Skeletal muscle satellite cell (primary cell): ENCODE data around the gene TBXA2R.
"Not testable (repeated sequence)": the region's sequence is repeated elsewhere in the genome, so short reads cannot be mapped to it uniquely, and the experiment has no call there.

Experiments used
- H3K27me3 ChIP-seq: 2 replicates; pipeline ENCODE4 v1.7.0; 2013; ENCODE audit warnings: low read length; ENCODE audit not compliant: control insufficient read depth, insufficient read depth
- H3K36me3 ChIP-seq: 2 replicates; pipeline ENCODE4 v1.7.0; 2013; ENCODE audit warnings: mild to moderate bottlenecking, control low read depth, low read length; ENCODE audit not compliant: insufficient read depth
- H3K4me1 ChIP-seq: 2 replicates; pipeline ENCODE4 v1.7.0; 2013; ENCODE audit warnings: low read length; ENCODE audit not compliant: control insufficient read depth, insufficient read depth
- H3K4me2 ChIP-seq: 2 replicates; pipeline ENCODE4 v1.7.0; 2013; ENCODE audit warnings: mild to moderate bottlenecking, low read length
- H3K4me3 ChIP-seq: 2 replicates; pipeline ENCODE4 v1.7.0; 2013; ENCODE audit warnings: low read length
- H3K9ac ChIP-seq: 2 replicates; pipeline ENCODE4 v1.7.0; 2013; ENCODE audit warnings: mild to moderate bottlenecking, low read depth, low read length, moderate library complexity
- H3K9me3 ChIP-seq: replicated peaks from 2 replicates; pipeline ENCODE4 v1.7.0; 2013; ENCODE audit warnings: mild to moderate bottlenecking, control low read depth, low read length

Gene TBXA2R

DNA sequence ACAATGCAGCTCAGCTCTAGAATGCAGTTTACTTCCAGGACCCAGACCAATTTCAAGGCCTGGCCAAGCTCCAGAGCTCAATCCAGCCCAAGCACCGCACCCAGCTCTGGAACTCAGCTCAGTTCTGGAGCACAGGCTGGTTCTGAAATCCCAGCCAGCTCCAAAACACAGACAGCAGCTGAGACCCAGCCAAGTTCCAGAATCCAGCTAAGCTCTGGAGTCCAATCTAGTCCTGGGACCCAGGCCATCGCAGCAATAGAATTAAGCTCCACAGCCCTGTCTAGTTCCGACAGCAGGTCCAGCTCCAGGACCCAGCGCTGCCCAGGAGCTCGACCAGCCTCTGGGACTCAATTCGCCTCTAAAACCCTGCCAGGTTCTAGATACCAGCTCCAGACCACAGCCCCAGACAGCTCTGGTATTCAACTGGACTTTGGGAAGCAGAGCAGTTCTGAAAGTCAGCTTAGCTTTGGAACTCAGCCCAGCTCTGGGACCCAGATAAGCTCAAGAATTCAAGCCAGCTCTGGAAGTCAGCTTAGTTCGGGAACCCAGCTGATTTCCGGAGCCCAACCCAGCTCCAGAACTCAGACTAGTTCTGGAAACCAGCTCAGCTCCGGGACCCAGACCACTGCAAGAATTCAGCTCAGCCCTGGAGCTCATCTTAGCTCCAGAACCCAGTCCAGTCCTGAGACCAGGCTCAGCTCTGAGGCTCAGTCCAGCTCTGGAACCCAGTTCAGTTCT lies 14.6 kb downstream of the TBXA2R start:
- no peaks in the 10 kb centered on the region for H3K36me3 ChIP-seq
- H3K9me3 ChIP-seq = no peaks in the 10 kb centered on the region
- H3K4me2 ChIP-seq = no peak overlapping the region
- no peak overlapping the region for H3K4me3 ChIP-seq
- H3K4me1 ChIP-seq = no peaks in the 10 kb centered on the region
- H3K27me3 ChIP-seq = peaks cover 28% of the 10 kb centered on the region
- H3K9ac ChIP-seq = no peak overlapping the region

GRCh38 chr19:3590991-3591659 lies 15.6 kb downstream of the TBXA2R start:
- H3K4me1 ChIP-seq = no peaks in the 10 kb centered on the region
- no peaks in the 10 kb centered on the region for H3K36me3 ChIP-seq
- no peak overlapping the region for H3K4me2 ChIP-seq
- no peaks in the 10 kb centered on the region for H3K9me3 ChIP-seq
- H3K27me3 ChIP-seq = peaks cover 37% of the 10 kb centered on the region
- no peak overlapping the region for H3K4me3 ChIP-seq
- H3K9ac ChIP-seq = no peak overlapping the region

DNA sequence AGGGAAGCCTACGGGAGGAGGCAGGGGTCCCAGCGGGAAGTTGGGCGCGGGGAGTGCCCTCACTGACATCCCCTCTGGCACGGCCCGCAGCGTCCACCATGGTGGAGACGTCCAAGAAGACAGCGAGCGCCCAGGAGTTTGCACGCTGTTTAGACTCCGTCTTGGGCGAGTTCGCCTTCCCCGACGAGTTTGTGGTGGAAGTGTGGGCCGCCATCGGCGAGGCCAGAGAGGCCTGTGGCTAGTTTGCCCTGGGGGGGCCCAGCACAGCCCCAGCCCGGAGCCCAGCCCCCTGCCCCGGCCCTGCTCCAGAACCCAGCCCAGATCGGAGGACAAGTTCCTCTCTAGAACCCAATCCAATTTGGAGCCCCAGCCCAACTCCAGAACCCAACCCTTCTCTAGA lies 16.7 kb downstream of the TBXA2R start:
- H3K36me3 ChIP-seq = no peaks in the 10 kb centered on the region
- no peak overlapping the region for H3K4me3 ChIP-seq
- H3K9me3 ChIP-seq = no peaks in the 10 kb centered on the region
- no peak overlapping the region for H3K9ac ChIP-seq
- H3K4me2 ChIP-seq = no peak overlapping the region
- peaks cover 6% of the 10 kb centered on the region for H3K4me1 ChIP-seq
- peaks cover 47% of the 10 kb centered on the region for H3K27me3 ChIP-seq

GRCh38 chr19:3589439-3589838 lies 17.2 kb downstream of the TBXA2R start:
- H3K4me3 ChIP-seq = no peak overlapping the region
- H3K4me2 ChIP-seq = no peak overlapping the region
- no peak overlapping the region for H3K9ac ChIP-seq
- H3K4me1 ChIP-seq = peaks cover 6% of the 10 kb centered on the region
- no peaks in the 10 kb centered on the region for H3K36me3 ChIP-seq
- no peaks in the 10 kb centered on the region for H3K9me3 ChIP-seq
- peaks cover 48% of the 10 kb centered on the region for H3K27me3 ChIP-seq

DNA sequence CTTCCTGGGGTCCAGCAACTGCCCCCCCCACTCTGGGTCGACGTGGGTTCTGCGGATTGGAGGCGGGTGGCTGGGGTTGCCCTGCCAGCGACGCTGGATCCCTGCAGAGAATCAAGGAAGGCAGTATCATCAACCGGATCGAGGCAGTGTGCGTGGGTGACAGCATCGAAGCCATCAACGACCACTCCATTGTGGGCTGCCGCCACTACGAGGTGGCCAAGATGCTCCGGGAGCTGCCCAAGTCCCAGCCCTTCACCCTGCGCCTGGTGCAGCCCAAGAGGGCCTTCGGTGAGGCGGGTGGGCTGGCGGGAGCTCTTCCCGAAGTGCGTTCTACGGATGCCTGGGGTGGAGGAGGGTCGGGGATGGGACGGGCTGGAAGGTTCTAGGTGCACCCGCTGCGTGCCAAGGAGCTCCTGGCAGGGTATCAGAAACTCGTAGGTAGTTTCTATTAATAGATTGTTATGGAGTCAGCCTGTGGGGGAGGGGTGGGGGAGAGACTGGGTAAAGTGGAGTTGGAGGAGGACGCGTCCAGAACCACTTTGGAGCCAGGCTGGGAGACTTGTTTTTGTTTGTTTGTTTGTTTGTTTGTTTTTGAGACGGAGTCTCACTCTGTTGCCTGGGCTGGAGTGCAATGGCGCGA lies 19.8 kb downstream of the TBXA2R start:
- H3K9me3 ChIP-seq = no peaks in the 10 kb centered on the region
- H3K4me3 ChIP-seq = no peak overlapping the region
- H3K4me1 ChIP-seq = peaks cover 6% of the 10 kb centered on the region
- peaks cover 33% of the 10 kb centered on the region for H3K27me3 ChIP-seq
- no peaks in the 10 kb centered on the region for H3K36me3 ChIP-seq
- H3K9ac ChIP-seq = no peak overlapping the region
- no peak overlapping the region for H3K4me2 ChIP-seq

- Histone ChIP-seq H3K9ac (no peak overlapping the region), H3K36me3 (no peaks in the 10 kb centered on the region), H3K4me1 (peaks cover 6% of the 10 kb centered on the region), H3K27me3 (peaks cover 27% of the 10 kb centered on the region), H3K4me2 (no peak overlapping the region), H3K4me3 (no peak overlapping the region), H3K9me3 (no peaks in the 10 kb centered on the region)
Observed at GRCh38 chr19:3586127-3586626, 20.5 kb downstream of the TBXA2R start.

DNA sequence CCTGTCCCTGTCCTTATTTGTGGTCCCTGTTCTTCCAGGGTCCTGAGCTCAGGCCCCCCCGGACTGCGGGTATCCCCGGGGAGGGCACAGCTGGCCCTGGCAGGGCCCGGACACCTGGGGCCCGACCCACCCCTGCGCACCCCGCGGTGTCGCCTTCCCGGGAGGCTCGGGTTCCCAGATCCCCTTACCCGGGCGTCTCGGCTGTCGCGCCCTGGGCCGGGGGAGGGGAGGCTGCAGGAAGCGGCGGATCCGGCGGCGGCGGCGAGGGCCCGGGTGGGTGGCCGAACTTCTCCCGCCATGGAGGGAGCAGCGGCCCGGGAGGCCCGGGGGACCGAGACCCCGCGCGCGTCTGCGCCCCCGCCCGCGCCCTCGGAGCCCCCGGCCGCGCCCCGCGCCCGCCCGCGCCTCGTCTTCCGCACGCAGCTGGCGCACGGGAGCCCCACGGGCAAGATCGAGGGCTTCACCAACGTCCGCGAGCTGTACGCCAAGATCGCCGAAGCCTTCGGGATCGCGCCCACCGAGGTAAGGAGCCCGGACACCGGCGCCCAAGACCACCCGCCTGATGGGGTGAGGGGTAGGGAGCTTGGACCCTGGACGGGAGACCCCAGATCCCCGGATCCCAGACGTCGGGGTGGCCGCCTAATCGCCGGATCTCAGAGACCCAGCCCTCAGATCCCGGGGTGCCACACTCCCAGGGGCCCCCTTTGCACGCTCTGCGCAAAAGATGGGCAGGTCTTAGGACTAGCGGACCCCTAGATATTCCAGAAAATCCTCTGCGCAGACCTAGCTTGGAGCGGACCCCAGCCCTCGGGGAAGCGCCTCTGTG lies 21.2 kb downstream of the TBXA2R start, which contains the start of gene GIPC3:
Gene GIPC3, plus strand, starts transcription at position 178 of the 826 bp plus-strand sequence. Its CDS starts 120 bp downstream, at position 298.
- Histone ChIP-seq H3K9ac (no peak within 1 kb of the TSS), H3K9me3 (no peaks in the 10 kb centered on the region), H3K4me2 (peak within 1 kb of the TSS; percentile 55), H3K4me3 (peak within 1 kb of the TSS; percentile 23), H3K4me1 (peaks cover 10% of the 10 kb centered on the region), H3K27me3 (peaks cover 25% of the 10 kb centered on the region), H3K36me3 (no peaks in the 10 kb centered on the region)

- not testable (repeated sequence) for H3K36me3 ChIP-seq, H3K4me3 ChIP-seq, H3K9ac ChIP-seq, H3K9me3 ChIP-seq, H3K4me2 ChIP-seq
- H3K27me3 ChIP-seq = peaks cover 24% of the 10 kb centered on the region
- peaks cover 19% of the 10 kb centered on the region for H3K4me1 ChIP-seq
Observed at GRCh38 chr19:3584036-3584802, 22.5 kb downstream of the TBXA2R start.

GRCh38 chr19:3581792-3582191 lies 24.9 kb downstream of the TBXA2R start:
- not testable (repeated sequence) for H3K9ac ChIP-seq, H3K4me2 ChIP-seq, H3K9me3 ChIP-seq, H3K36me3 ChIP-seq, H3K4me3 ChIP-seq
- H3K4me1 ChIP-seq = peaks cover 19% of the 10 kb centered on the region
- peaks cover 18% of the 10 kb centered on the region for H3K27me3 ChIP-seq

DNA sequence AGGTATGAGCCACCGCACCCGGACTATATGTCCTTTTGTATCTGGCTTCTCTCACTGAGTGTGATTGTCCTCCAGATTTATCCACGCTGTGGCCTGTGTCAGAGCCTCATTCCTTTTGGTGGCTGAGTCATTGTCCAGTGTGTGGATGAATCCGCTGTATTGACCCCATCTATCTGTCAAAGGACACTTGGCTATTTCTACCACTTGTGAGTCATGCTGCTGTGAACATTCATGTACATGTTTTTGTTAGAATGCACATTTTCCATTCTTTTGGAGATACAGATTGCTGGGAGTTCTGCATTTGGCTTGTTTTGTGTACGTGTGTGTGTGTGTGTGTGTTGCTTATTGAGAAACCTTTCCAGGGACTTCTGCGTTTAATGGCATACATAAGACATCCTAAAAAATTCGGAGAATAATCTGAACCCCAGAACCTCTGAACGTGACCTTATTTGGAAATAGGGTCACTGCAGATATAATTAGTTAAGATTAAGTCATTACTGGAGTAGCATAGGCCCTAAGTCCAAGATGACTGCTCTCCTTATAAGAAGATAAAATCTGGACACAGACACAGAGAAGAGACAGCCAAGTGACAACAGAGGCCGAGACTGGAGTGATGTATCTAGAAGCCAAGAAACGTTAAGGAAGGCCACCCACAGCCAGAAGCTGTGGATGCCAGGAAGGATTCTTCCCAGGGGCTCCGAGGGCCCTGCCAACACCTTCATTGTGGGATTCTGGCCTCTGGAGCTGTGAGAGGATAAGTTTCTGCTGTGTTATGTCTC lies 26.3 kb downstream of the TBXA2R start:
- Histone ChIP-seq H3K36me3 (peaks cover 10% of the 10 kb centered on the region), H3K9me3 (no peaks in the 10 kb centered on the region), H3K27me3 (peaks cover 5% of the 10 kb centered on the region), H3K4me3 (no peak overlapping the region), H3K9ac (peak overlapping the region; percentile 3), H3K4me1 (peaks cover 15% of the 10 kb centered on the region), H3K4me2 (peak overlapping the region; percentile 44)
